Fibroblast of lung (primary cell): ENCODE data around the gene ANKRD17.

ENCODE experiments used
- EZH2 ChIP-seq: IDR thresholded peaks from 2 replicates; pipeline ENCODE4 v1.5.1; 2012; ENCODE audit warnings: low read length, control low read depth, mild to moderate bottlenecking; ENCODE audit errors: missing control alignments
- TF ChIP-seq, protein P1 (sequence below), 2 donors: IDR thresholded peaks in 1 of 2; conservative IDR thresholded peaks in 1 of 2; 1 replicate in 1 of 2; 2 replicates in 1 of 2; pipeline ENCODE4 v1.5.1; 2011 to 2012; ENCODE audit warnings: low read length in 2 of 2, control low read depth in 1 of 2, inconsistent platforms in 1 of 2, low read depth in 1 of 2, mild to moderate bottlenecking in 1 of 2

DNA sequence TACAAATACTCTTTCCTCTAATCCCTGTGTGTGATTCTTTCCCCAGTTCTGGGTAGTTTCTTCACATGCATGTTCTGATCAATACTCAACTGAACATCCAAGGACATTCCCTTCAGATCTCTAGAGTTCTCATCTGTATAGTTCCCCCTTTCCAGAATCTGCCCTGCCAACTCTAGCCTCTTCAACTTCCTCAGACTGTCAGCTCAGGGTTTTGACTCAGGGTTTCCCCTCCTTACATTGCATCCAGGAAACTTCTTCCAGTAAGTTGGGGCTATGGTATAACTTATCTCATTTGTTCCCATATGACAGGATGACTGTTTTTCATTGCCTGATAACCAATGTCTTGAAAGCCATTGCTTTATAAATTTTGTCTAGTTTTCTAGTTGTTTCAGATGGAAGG, 14.2 kb upstream of the ANKRD17 start:
- TF ChIP-seq EZH2 = no peak
- TF ChIP-seq, protein P1, sequence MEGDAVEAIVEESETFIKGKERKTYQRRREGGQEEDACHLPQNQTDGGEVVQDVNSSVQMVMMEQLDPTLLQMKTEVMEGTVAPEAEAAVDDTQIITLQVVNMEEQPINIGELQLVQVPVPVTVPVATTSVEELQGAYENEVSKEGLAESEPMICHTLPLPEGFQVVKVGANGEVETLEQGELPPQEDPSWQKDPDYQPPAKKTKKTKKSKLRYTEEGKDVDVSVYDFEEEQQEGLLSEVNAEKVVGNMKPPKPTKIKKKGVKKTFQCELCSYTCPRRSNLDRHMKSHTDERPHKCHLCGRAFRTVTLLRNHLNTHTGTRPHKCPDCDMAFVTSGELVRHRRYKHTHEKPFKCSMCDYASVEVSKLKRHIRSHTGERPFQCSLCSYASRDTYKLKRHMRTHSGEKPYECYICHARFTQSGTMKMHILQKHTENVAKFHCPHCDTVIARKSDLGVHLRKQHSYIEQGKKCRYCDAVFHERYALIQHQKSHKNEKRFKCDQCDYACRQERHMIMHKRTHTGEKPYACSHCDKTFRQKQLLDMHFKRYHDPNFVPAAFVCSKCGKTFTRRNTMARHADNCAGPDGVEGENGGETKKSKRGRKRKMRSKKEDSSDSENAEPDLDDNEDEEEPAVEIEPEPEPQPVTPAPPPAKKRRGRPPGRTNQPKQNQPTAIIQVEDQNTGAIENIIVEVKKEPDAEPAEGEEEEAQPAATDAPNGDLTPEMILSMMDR (conservative IDR thresholded peaks at IDR 0.05 in 1 of 2, IDR thresholded peaks at IDR 0.05 in 1 of 2; ENCODE audit: low read depth in 1 of 2, low read length in 2 of 2) = no peak
